Right kidney (tissue), 1 donor: Measurements from ENCODE around the gene THRAP3.

Experiments
- DNase-seq: peaks from one replicate; pipeline ENCODE4 v3.0.0-alpha.2; 2016

The THRAP3 gene

DNA sequence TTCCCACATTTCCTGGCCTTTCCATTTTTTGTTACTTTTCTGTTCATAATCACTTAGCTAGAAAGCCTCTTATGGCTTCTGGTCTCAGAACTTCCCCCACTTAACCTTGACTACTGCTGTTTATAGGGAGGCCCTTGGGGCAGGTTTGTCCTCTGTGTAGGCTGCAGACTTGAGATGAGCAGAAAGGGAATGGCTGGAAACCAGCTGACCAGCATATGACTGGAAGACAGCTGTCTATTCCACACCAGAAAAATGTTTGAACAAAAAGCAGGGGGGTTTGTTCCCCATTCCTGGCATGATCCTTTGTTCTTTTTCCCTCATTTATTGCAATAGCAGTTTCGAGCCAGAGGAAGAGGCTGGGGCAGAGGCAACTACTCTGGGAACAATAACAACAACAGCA, 77.0 kb downstream of the THRAP3 start:
- no peak for DNase-seq

DNA sequence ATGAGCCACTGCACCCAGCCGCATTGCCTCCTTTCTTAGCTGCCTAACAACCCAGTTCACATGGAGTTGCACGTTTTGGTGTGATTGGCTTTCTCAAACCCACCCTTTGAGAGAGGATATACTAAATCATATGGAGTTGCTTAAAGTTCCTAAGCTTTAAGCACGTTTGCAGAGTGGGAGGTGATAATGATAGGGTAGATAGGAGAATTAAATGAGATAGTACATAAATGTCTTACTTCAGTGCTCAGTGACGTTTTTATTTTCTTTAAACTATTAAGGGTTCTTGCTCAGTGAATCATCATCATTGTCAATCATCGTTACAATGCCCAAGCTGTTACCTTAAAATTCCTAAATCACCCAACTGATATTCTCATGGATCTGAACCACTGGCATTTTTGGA, 79.0 kb downstream of the THRAP3 start:
- DNase-seq: no peak

DNA sequence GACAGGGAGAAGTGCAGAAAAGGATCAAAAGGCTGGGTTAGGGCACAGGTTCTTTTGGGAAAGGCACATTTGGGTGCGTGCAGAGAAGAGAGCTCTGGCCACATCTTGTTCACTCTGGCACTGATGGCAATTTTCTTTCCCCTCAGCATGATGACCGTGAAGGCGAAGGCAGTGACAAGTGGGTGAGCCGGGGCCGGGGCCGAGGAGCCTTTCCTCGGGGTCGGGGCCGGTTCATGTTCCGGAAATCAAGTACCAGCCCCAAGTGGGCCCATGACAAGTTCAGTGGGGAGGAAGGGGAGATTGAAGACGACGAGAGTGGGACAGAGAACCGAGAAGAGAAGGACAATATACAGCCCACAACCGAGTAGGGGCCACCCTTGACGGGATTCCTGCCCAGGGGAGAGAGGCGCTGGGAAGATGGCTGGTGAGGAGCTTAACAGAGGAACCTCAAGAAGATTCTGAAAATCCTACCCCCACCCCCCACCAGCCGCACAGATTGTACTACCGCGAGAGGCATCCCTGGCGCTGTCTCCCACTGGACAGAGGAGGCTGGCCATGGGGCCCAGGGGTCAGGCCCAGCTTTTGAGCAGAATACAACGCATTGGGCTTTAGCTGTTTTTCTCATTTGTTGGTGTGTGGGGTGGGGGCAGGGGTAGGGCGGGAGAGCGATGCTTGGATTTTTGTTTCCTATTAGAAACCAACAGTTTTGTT, 79.6 kb downstream of the THRAP3 start:
- no peak for DNase-seq

DNA sequence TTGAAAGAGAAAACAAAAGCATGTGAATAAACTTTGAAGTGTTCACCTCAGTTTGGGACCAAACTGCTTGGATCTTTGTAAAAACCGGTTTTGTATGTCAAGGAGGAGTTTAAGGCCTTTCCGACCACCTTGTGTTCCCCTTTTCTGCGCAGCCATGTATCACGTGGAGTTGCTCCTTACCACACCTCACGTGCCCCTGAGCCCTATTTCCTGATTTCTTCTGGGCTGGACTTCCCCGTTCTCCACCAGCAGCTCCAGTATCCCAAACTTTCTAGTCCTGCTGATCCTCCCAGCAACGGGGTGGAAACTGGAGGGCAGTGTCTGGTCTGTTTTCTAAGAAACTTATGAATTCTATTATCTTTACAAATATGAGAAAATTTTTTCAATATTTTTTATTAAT, 80.3 kb downstream of the THRAP3 start:
- DNase-seq: no peak

DNA sequence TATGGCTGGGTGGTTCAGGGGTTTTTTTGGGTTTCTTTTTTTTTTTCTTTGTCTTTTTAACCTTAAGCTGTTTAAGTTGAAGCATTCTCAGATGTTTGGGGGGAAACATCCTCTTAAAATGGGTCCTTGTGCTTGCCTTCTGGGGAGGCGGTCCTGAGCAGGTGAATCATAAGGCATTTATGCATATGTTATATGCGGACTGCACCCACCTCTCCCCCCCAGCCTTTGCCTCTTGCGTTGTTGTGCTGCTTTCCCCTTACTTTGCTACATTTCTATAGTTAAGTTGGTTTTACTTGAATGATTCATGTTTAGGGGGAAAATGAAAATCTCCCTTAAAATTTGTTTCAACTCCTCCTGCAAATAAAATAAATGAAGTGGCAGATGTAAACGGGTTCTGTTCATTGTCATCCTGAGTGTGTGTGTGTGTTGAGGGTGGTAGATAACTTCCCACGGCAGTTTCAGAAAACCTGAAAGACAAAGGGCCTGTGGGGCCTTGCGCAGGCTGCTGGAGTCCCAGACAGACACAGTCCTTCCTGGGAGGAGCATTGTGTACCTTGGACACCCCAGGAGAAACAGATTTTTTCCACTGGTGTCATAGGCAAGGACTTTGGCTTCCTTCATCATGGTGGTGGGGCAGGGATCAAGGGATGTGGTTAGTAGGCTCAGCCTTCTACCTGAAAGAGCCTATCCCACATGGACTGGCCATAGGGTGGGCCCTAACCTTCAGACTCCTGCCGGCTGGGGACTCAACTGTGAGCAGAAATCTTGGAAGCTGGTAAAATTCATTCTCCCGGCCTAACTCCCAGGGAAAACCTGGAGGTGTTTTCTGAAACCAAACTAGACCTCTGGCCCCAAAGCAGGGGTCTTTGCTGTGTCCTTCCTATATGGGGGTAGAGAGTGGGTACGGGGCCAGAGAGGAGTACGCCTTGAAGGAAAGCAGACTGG, 81.0 kb downstream of the THRAP3 start:
- no peak for DNase-seq

DNA sequence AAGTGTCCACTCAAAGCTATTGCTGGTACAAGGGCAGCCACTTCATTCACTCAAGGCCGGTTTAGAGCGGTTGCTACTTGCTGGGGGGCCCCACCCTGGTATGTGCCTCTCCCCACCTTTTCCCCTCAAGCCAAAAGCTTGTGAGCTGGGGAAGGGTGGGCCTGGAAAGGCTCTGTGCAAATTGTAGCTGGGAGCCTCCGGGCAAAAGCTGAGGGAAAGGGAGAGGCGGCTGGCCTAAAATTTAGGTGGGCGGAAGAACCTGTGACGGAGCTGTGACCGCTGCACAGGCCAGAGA, 81.6 kb downstream of the THRAP3 start:
- no peak for DNase-seq

DNA sequence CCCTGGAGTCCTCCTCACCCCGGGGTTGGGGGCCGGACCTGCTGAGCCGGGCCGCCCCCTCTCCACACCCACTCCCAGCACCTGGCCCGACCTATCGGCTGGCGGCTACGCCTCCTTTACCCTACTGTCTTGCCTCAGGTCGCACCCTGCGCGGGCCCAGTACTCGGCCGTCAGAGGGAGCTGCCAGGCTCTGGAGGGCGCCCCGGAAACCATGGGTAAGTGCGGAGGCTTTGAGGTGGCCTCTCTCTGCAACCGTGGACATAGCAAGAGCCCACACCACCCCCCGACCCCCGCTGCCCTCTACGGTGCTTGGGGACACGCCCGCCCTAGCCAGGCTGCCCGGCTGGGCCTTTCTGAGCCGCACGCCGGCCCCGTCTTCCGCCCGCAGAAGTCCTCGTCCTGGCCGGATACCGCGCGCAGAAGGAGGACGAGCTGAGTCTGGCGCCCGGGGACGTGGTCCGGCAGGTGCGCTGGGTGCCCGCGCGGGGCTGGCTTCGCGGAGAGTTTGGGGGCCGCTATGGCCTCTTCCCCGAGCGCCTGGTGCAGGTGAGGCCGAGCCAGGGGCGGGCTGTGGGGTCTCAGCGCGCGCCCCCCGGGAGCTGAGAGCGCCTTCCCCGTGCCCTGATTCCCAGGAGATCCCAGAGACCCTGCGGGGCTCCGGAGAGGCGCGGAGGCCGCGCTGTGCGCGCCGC, 82.1 kb downstream of the THRAP3 start, which contains the start of gene SH3D21:
TSS of gene SH3D21 (plus strand) at position 159 of the 692 bp plus-strand sequence. CDS start at position 212, 53 bp downstream.
- DNase-seq: peak; percentile 71

DNA sequence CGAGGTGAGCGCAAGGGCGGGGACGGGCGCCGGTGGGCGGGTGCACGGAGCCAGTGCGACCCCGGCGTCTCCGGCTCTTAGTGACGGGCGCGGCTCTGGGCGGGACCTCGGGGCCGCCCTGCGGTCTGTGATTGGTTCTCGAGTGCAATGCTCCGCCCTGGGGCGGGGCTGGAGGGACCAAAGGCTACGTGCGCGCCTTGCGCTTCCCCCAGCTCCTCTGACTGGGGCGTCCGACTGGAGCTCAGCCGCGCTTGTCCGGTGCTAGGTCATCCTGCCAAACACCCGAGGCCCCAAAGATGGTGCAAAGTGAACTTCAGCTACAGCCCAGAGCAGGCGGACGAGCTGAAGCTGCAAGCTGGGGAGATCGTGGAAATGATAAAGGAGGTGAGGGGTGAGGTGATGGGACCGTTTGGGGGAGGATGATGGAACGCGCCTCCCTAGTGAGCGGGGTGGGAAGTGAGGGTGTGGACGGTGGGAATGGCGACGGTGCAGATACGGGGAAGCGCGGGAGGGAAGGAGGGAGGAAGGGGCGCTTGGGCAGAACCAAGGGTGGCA, 82.7 kb downstream of the THRAP3 start:
- DNase-seq: peak; percentile 87

DNA sequence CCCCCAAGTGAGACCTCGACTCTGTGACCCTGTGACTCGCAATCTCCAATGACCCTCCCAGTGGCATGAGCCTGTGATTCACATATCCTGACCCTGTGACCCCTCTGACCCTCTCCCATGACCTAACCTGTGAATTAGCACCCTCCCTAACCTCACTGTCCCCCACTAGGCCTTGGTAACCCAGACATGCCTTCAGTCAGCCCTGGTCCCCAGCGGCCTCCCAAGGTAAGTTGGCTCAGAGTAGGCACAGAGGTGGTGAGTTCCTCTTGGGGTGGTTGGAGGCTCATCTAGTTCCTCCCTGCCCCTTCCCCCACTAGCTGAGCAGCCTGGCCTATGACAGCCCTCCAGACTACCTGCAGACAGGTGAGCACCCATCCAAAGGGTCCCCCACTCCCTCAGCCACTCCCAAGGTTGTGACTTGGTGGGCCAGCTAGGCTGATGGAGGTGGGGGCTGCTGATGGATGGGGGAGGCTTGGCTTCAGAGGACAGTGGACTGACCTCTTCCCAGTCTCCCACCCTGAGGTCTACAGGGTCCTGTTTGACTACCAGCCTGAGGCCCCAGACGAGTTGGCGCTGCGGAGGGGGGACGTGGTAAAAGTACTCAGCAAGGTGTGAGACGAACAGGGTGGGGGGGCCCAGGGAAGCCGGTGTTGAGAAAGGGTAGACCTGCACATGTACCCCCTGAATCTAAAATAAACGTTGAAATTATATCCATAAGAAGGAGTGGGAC, 83.5 kb downstream of the THRAP3 start:
- DNase-seq: no peak

DNA sequence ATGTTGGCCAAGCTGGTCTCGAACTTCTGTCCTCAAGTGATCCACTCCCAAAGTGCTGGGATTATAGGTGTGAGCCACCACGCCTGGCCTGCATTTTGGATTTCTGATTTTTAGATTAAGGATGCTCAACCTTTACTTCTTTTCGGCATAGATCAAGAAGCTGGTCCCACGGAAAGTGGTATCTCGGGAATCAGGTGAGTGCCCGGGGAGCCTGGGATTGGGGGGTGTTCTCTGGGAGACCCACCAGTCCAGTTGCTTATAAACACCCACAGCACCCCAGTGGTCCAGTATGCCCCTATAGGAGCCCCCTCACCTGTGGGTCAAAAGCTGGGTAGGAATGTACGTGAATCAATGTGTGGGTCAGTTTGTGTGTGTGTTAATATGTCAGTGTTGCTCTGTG, 85.2 kb downstream of the THRAP3 start:
- no peak for DNase-seq

DNA sequence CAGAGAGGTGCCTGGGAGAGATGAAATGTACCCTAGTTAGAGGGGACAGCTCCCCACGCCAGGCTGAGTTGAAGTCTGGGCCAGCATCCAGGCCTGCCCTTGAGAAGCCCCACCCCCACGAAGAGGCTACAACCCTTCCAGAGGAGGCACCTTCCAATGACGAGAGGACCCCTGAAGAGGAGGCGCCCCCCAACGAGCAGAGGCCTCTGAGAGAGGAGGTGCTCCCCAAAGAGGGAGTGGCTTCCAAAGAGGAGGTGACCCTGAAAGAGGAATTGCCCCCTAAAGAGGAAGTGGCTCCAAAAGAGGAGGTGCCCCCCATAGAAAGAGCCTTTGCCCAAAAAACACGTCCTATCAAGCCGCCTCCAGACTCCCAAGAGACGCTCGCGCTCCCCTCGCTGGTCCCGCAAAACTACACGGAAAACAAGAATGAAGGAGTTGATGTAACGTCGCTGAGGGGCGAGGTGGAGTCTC, 96.1 kb downstream of the THRAP3 start:
- no peak for DNase-seq

DNA sequence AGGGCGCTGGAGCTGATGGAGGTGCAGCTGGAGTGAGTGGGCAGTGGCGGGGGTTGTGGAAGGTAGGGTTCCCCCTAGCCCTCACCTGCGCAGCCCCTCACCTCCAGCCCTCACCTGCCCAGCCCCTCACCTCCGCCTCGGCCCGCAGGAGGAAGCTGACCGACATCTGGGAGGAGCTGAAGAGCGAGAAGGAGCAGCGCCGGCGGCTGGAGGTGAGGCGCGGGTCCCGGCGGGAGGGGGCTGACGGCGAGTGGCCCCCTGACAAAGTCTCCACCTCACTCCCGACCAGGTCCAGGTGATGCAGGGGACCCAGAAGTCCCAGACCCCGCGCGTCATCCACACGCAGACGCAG, 96.5 kb downstream of the THRAP3 start:
- DNase-seq: no peak

DNA sequence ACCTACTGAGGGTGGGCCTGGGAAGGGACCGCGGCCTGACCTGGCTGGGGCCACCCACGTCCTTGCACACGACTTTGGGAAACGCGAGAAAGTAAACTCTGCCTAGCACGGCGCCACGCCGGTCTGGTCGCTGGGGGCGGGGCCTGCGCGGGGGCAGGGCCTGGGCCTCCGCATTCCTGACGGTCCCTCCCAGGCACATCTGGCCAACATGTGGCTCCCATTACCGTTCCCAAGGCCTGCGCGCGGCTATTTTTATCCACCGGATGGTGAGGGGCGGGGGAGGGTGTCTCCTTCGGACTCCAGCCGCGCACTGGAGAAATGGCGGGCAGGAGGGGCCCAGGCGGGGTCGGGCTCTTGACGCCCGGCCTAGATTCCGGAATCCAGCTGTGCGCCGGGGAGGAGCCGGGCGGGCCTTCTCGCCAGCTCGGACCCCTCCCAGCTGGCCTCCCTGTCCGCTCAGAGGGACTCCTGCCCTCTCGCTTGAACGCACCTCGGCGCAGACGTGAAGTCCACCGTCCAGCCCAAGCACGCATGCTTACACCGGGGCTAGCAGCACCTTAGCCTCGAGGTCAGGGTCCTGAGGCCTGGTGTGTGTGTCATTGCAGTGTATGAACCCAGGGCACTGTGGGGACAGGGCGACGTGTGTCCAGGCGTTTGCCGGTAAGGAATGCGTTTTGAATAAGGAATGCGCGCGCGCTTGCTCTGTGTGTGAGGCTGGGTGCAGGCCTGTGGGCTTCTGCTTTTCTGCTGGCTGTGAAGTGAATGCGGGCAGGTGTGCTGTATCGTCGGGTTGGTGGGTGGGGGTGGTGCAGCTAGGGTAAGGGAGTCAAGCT, 97.1 kb downstream of the THRAP3 start:
- peak; percentile 90 for DNase-seq

DNA sequence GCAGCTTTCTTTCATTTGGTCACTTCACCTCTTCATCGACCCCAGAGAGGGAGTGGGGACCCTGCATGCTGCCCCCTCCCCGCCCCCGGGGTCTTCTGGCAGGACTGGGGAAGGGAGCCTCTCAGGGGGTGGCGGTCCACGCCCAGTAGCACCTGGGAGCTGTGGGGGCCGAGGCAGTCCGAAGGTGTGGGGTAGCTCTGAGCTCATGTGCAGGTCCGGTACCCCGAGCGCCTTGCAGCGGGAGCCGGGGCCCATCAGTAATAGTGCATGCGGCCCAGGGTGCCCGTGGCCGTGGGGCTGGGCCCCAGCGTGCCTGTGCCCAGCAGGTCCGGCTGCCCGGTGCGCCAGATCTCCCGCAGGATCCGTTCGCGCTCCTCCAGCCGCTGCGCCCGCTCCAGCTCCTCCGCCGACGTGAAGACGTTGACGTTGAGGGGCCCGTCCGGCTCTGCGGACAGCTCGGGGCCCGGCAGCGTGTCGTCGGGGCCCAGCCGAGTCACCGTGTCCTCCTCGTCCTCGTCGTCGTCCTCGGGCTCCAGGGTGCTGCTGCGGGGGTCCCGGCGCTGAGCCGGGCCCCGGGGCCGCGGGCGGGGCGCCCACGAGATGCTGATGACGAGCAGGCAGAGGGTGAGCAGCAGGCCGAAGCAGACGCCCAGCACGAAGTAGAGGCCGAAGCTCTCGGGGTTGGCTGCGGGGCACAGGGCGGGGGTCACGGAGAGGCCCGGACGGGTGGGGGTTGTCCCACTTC, 98.0 kb downstream of the THRAP3 start:
- DNase-seq: peak; percentile 75

DNA sequence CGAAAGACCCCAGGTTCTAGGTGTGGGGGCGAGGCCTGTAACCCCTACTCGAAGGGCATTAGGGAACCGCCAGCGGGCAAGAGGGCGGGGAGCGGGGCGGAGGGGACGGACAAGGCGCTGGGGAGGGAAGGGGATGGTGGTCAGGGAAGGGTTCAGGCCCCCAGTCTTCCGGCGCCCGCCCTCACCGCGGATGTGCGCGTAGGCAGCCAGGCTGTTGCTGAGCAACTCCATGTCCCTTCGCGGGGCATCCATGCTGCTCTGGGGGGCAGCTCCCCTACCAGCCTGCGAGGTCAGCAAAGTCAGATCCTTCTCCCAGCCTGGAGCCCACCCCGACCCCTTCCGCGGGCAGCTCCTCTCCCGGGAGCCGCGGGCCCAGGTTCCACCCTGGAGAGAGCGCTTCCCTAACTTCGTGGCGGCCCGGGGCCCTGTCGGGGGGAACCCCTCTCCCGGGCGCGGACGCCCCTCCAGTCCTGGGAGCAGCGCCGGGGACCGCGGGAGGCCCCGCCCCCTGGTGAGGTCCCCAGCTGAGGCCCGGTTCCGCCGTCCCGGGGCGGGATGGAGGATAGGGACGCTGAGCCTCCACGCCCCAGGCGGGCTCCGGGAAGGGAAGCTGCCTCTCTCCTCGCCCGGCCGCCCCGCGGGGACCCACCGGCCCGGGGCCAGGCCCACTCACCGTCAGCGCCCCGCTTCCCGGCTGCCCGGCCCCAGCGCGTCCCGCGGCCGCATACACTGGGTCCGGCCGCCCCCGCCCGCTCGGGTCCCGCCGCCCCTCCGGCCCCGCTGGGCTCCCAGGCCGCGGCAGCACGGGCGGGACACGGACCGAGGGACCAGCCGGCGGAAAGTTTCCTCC, 98.8 kb downstream of the THRAP3 start:
- DNase-seq: peak; percentile 89

DNA sequence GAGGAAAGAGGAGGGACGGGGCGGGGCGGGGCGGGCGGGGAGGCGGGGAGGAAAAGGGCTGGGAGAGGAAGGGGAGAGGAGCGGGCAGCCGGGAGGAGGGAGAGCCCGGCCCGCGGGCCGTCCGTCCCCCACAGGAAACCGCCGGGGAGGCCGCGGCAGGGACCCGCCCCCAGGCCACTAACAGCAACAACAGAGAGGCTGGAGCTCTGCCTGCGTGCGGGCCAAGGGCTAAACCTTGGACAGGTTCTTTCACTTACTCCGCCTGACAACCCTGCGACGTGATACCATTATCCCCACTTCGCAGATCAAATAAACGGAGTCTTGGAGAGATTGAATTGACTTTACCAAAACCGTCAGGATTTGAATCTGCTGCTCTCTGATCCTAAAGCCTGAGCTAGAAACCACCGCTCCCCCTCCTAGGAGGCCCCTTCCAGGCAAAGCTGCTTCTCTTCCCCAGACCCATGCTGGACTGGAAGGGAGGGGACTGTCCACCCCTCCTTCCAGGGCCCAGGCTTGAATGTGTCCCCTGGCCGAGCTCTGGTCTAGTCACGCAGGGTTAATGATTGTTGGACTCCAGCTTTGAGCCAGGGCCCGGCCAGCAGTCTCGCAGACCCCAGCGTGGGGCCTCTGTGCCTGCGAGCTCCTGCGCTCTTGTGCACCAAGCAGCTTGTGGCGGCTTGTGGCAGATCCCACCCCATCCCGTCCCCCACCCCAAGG, 99.6 kb downstream of the THRAP3 start, which contains the start of gene EVA1B:
TSS of gene EVA1B (minus strand) at position 10 of the 717 bp plus-strand sequence. CDS start 608 bp downstream, outside the sequence.
- peak; percentile 95 for DNase-seq

DNA sequence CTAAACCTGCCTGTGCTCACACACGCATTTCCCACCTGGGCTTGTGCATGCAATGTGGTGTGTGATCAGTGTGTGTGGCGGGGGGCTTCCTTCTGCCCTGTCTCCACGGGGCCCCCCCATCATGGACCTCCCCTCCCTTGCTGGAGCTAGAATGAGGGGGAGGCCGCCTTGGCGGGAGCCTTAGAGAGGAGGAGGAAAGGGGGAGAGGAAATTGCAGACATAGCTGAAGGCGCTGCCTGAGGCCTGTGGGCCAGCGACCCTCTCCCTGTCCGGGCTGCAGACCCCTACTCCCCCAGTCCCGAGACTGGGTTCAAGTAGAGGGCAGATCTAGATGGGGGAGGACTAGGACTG, 100.1 kb downstream of the THRAP3 start:
- peak; percentile 88 for DNase-seq

DNA sequence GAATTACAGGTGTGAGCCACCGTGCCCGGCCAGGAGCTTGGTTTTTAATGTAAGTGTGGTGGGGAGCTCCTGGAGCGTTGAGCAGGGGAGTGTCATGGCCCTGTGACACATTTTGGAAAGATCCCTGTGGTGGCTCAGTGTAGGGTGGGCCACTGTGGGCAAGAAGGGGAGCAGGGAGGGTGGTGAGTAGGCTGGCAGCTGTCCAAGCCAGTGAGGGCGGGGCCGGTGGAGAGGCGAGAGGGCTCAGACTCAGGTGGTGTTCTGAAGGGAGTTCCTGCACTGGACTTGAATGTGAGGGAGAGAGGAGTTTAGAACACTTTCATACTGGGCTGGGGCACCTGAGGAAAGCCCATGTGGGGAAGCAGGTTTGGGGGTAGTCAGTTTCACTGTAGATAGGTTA, 102.3 kb downstream of the THRAP3 start:
- no peak for DNase-seq
